B cell (primary cell): Measurements from ENCODE around the gene NTN1.

ENCODE experiments used
- CTCF ChIP-seq: fragments of 200-600 bp; IDR thresholded peaks from one replicate; pipeline ENCODE4 v1.8.0; 2022; ENCODE audit warnings: antibody characterized with exemption, mild to moderate bottlenecking
- EZH2 ChIP-seq: IDR thresholded peaks from 2 replicates; pipeline ENCODE4 v1.6.1; 2012; ENCODE audit warnings: borderline replicate concordance, low read depth, mild to moderate bottlenecking, moderate library complexity, low read length; ENCODE audit not compliant: insufficient read depth, poor library complexity, severe bottlenecking

DNA sequence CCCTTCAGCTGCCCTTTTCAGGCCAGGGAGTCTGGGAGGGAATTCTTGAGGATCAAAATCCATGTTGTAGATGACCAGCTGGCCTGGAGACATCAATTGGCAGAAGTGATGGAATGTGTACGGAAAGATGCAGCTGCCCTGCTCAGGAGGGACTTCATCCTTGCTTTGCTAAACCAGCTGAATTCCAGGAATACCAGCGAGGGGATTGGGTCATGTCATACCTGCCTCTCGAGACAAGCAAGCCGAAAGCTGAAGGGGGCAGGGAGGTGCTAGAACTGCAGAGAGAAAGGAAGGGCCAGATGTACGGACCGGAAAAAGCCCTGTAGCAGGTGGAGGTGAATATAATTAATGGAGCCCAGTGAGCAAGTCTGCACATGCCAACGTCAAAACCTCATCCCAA lies 25.6 kb upstream of the NTN1 start:
- TF ChIP-seq CTCF (no peak), EZH2 (no peak)
